K562 (cell line): Measurements from ENCODE around the gene CD300C. TPM values are rescaled to one million over a fixed set of nuclear protein-coding genes. Genes with fewer than 3 reads are reported as not detected.
A peak's percentile ranks its signal among the peaks of the same experiment; 100 is the strongest.

Source experiments
- DDX20 ChIP-seq: fragments of 450-650 bp; IDR thresholded peaks from 2 replicates; pipeline ENCODE4 v1.6.1; 2016; ENCODE audit warnings: missing genetic modification characterization, low read depth, mild to moderate bottlenecking, missing compliant biosample characterization, moderate library complexity
- ELF4 ChIP-seq: fragments of 450-650 bp; formaldehyde crosslinking; IDR thresholded peaks from 2 replicates; pipeline ENCODE4 v1.4.0; 2022; ENCODE audit warnings: missing genetic modification characterization
- GTF2E2 ChIP-seq: fragments of 200-800 bp; sonication (Bioruptor generic); IDR thresholded peaks from 2 replicates; pipeline ENCODE4 v1.6.1; 2016; ENCODE audit warnings: missing genetic modification characterization, missing compliant biosample characterization
- IRF2 ChIP-seq: sonication (generic); formaldehyde crosslinking; IDR thresholded peaks from 2 replicates; pipeline ENCODE4 v1.8.1; 2022; ENCODE audit warnings: mild to moderate bottlenecking, missing genetic modification reagents
- MBD1 ChIP-seq: fragments of 250-450 bp; sonication (Bioruptor Pico); IDR thresholded peaks from 2 replicates; pipeline ENCODE4 v1.8.0; 2022; ENCODE audit warnings: inconsistent platforms
- MCM7 ChIP-seq, 2 experiments: fragments of 450-650 bp; IDR thresholded peaks; 2 replicates each; pipeline ENCODE4 v1.6.1; 2016 to 2018
- MTA2 ChIP-seq: fragments of 450-650 bp; IDR thresholded peaks from 2 replicates; pipeline ENCODE4 v1.6.1; 2016; ENCODE audit warnings: low read depth
- POLR2AphosphoS2 ChIP-seq: IDR thresholded peaks from 2 replicates; pipeline ENCODE4 v1.6.1; 2012; ENCODE audit warnings: low read length, improper control_type of control experiment
- POLR2G ChIP-seq: fragments of 200-400 bp; formaldehyde crosslinking; IDR thresholded peaks from 2 replicates; pipeline ENCODE4 v1.6.1; 2017; ENCODE audit warnings: low read depth, mild to moderate bottlenecking, antibody characterized with exemption, low read length, moderate library complexity
- STAT6 ChIP-seq: sonication (generic); formaldehyde crosslinking; IDR thresholded peaks from 2 replicates; pipeline ENCODE4 v1.8.1; 2023; ENCODE audit warnings: mild to moderate bottlenecking, missing genetic modification reagents
- ZBTB43 ChIP-seq: sonication (generic); formaldehyde crosslinking; IDR thresholded peaks from 2 replicates; pipeline ENCODE4 v1.8.0; 2023; ENCODE audit warnings: mild to moderate bottlenecking, missing genetic modification reagents
- ZBTB9 ChIP-seq: fragments of 450-650 bp; formaldehyde crosslinking; IDR thresholded peaks from 2 replicates; pipeline ENCODE4 v1.4.0; 2020; ENCODE audit warnings: mild to moderate bottlenecking, moderate library complexity
- ZNF830 ChIP-seq: fragments of 250-450 bp; sonication (Bioruptor Pico); IDR thresholded peaks from 2 replicates; pipeline ENCODE4 v1.5.0; 2021; ENCODE audit warnings: mild to moderate bottlenecking
- polyA plus RNA-seq, 8 experiments: library from polyadenylated mRNA; depleted of rRNA in 4 of 8; stranded (reverse) in 5 of 8; unstranded in 3 of 8; fragments of >200 nt; fragmentation: Nextera tagmentation in 2 of 8; fragmentation: Illumina TruSeq in 1 of 8; extraction: Ambion mirVana in 2 of 8; extraction: Trizol in 1 of 8; gene quantifications; 2 replicates each; pipeline versions ENCODE4 v1.2.1 to v1.2.3, GENCODE V29; 2011 to 2014; ENCODE audit warnings: inconsistent platforms in 1 of 8, missing spikeins in 1 of 8
- total RNA-seq, 7 experiments: library from RNA; depleted of rRNA in 6 of 7; stranded (reverse); fragments of >200 nt in 6 of 7; fragmentation: Illumina TruSeq in 2 of 7; extraction: Trizol in 2 of 7; gene quantifications; 2 replicates each; pipeline versions ENCODE4 v1.2.1 to v1.2.3, GENCODE V29; 2011 to 2021; ENCODE audit warnings: low replicate concordance in 1 of 7

Gene CD300C
- total and polyA plus RNA-seq, 9 of the 15 experiments (the other 6 are each of a cell fraction or from before 2014, with no cell fraction given) = 0.04 to 0.16 (median 0.07) TPM; not detected in 6

- no peak for TF ChIP-seq ZBTB9 (CRISPR knock-in tag)
- TF ChIP-seq ELF4 = peak; percentile 83
- TF ChIP-seq MBD1 (CRISPR knock-in tag) = no peak
- no peak for TF ChIP-seq MTA2
- TF ChIP-seq MCM7 (IDR thresholded peaks at IDR 0.05) = no peak
- no peak for TF ChIP-seq POLR2AphosphoS2
- TF ChIP-seq ZNF830 = no peak
- no peak for TF ChIP-seq POLR2G
- no peak for TF ChIP-seq DDX20 (tag)
- no peak for TF ChIP-seq IRF2
- TF ChIP-seq ZBTB43 = 0 out of 2 replicates have a peak, but pooled peaks have one; percentile 78
- no peak for TF ChIP-seq STAT6 (CRISPR knock-in tag)
- TF ChIP-seq GTF2E2 = no peak
These were observed 698 bp downstream of the CD300C start (continued) for GRCh38 chr17:74544991-74545842.
